HepG2 (cell line): ENCODE results near the gene S100A16. TPM values are rescaled to one million over a fixed set of nuclear protein-coding genes. Genes with fewer than 3 reads are reported as not detected.

ENCODE experiments used
- ATAC-seq: fragments of 200-7000 bp; cut with Tn5 transposase; 3 replicates; pipeline ENCODE4 v1.9.1; 2020; ENCODE audit warnings: mild to moderate bottlenecking, moderate library complexity
- BruUV-seq: library from RNA; stranded (reverse); fragments of 400-500 nt; replicated peaks from 2 replicates; lab custom pipeline; 2021; lab: Mats Ljungman, UMichigan
- CTCF ChIA-PET: fragments of 300-600 bp; formaldehyde crosslinking; extraction: SDS; loops from one replicate; lab custom pipeline; 2021; ENCODE audit warnings: low total read pairs, inconsistent platforms, low intra/inter-chr PET ratio; lab: Yijun Ruan, JAX
- POLR2A ChIA-PET: fragments of 350-600 bp; sonication (Branson Sonifier 250); formaldehyde crosslinking; loops from one replicate; lab custom pipeline; 2020; ENCODE audit warnings: antibody characterized with exemption, inconsistent platforms; lab: Yijun Ruan, JAX
- DNase-seq: peaks from one replicate; pipeline ENCODE4 v3.0.0-alpha.2; 2015; ENCODE audit warnings: low spot score
- FAIRE-seq: peaks from 3 replicates; lab custom pipeline; 2011; peaks lifted over from hg19 to GRCh38; lab: Jason Lieb, UNC
- H2AFZ ChIP-seq: one replicate; pipeline ENCODE4 v1.6.1; 2011; ENCODE audit warnings: low read length, inconsistent platforms
- H3K27ac ChIP-seq: fragments of 300-600 bp; 3 replicates; pipeline ENCODE4 v1.8.0; 2011; ENCODE audit warnings: mixed run types, mild to moderate bottlenecking, mixed read lengths, low read length, inconsistent platforms; ENCODE audit not compliant: insufficient read depth; ENCODE audit errors: extremely low read length
- H3K27me3 ChIP-seq, 2 experiments: fragments of 200-600 bp in 1 of 2; 2 replicates in 1 of 2; 3 replicates in 1 of 2; pipeline versions ENCODE4 v1.6.0 to v1.8.0; 2011; ENCODE audit warnings: low read length in 2 of 2, mild to moderate bottlenecking in 2 of 2, moderate library complexity in 2 of 2, inconsistent platforms in 1 of 2; ENCODE audit not compliant: insufficient read depth in 2 of 2, control insufficient read depth in 1 of 2
- H3K36me3 ChIP-seq, 2 experiments: fragments of 200-600 bp in 1 of 2; replicated peaks in 1 of 2; 2 replicates in 1 of 2; 3 replicates in 1 of 2; pipeline versions ENCODE4 v1.5.1 to v1.8.0; 2011; ENCODE audit warnings: low read length in 2 of 2, inconsistent platforms in 1 of 2; ENCODE audit not compliant: insufficient read depth in 2 of 2, control insufficient read depth in 1 of 2
- H3K4me1 ChIP-seq: 2 replicates; pipeline ENCODE4 v1.5.1; 2012; ENCODE audit warnings: low read length, inconsistent platforms; ENCODE audit not compliant: insufficient read depth
- H3K4me2 ChIP-seq: 2 replicates; pipeline ENCODE4 v1.6.0; 2011; ENCODE audit warnings: low read depth, low read length, inconsistent platforms
- H3K4me3 ChIP-seq, 3 experiments: fragments of 200-600 bp in 1 of 3; sonication (generic), shearing (Covaris generic) in 1 of 3; replicated peaks in 1 of 3; 2 replicates each; pipeline ENCODE4 v1.5.1; 2011 to 2016; ENCODE audit warnings: low read length in 3 of 3, inconsistent platforms in 2 of 3, low read depth in 2 of 3, mild to moderate bottlenecking in 2 of 3, control low read depth in 1 of 3, mixed read lengths in 1 of 3; ENCODE audit not compliant: insufficient read depth in 1 of 3
- H3K79me2 ChIP-seq: one replicate; pipeline ENCODE4 v1.6.1; 2011; ENCODE audit warnings: low read length, inconsistent platforms; ENCODE audit not compliant: insufficient read depth
- H3K9ac ChIP-seq: 2 replicates; pipeline ENCODE4 v1.6.0; 2011; ENCODE audit warnings: mild to moderate bottlenecking, low read depth, low read length, inconsistent platforms; ENCODE audit not compliant: insufficient read depth
- H3K9me3 ChIP-seq: 2 replicates; pipeline ENCODE4 v1.5.1; 2012; ENCODE audit warnings: mild to moderate bottlenecking, low read length
- H4K20me1 ChIP-seq: 2 replicates; pipeline ENCODE4 v1.6.0; 2011; ENCODE audit warnings: inconsistent platforms, mild to moderate bottlenecking, low read length, moderate library complexity; ENCODE audit not compliant: insufficient read depth
- BRCA1 ChIP-seq: sonication (generic); formaldehyde crosslinking; IDR thresholded peaks from 2 replicates; pipeline ENCODE4 v1.4.0; 2020; ENCODE audit warnings: missing genetic modification reagents
- GPN1 ChIP-seq: sonication (generic); formaldehyde crosslinking; IDR thresholded peaks from 2 replicates; pipeline ENCODE4 v1.5.1; 2020; ENCODE audit warnings: missing genetic modification reagents, borderline replicate concordance
- TAF1 ChIP-seq: sonication (generic); formaldehyde crosslinking; IDR thresholded peaks from 2 replicates; pipeline ENCODE4 v1.4.0; 2020; ENCODE audit warnings: missing genetic modification reagents
- ZBTB8A ChIP-seq: sonication (generic); formaldehyde crosslinking; IDR thresholded peaks from 2 replicates; pipeline ENCODE4 v1.4.0; 2020; ENCODE audit warnings: mild to moderate bottlenecking, low read depth, missing genetic modification reagents, borderline replicate concordance
- ZNF597 ChIP-seq: sonication (generic); formaldehyde crosslinking; IDR thresholded peaks from 2 replicates; pipeline ENCODE4 v1.5.0; 2020; ENCODE audit warnings: missing genetic modification reagents
- WGBS: methylation state at CpG from one replicate; pipeline ENCODE4 v1.1.6; 2017; ENCODE audit warnings: low lambda C conversion rate; 5-methylcytosine and 5-hydroxymethylcytosine counted together
- in situ Hi-C: cut with HindIII; loops from 2 replicates; pipeline ENCODE4 v1.10.0; 2017; ENCODE audit warnings: low pct_unique_long_range_greater_than_20kb; ENCODE audit not compliant: extremely low pct_ligation_motif_present
- intact Hi-C: fragments of 100-400 bp; cut with micrococcal nuclease; formaldehyde crosslinking; loops from one replicate; pipeline ENCODE4 v1.10.0; 2022; ENCODE audit not compliant: unreplicated experiment
- polyA plus RNA-seq, 8 experiments: library from polyadenylated mRNA; depleted of rRNA in 3 of 8; stranded (reverse) in 7 of 8; unstranded in 1 of 8; fragments of >200 nt; fragmentation: Illumina TruSeq in 4 of 8; extraction: Trizol in 4 of 8; gene quantifications; 2 replicates each; pipeline versions ENCODE4 v1.2.1 to v1.2.3, GENCODE V29; 2011 to 2016; ENCODE audit warnings: low read depth in 4 of 8, missing spikeins in 1 of 8, mixed read lengths in 1 of 8; ENCODE audit not compliant: insufficient read depth in 1 of 8
- total RNA-seq, 5 experiments: library from RNA; depleted of rRNA; stranded (reverse); fragments of >200 nt; fragmentation: Illumina TruSeq; extraction: Trizol; gene quantifications; 2 replicates each; pipeline ENCODE4 v1.2.3, GENCODE V29; 2016; ENCODE audit warnings: low read depth in 1 of 5
- TF ChIP-seq, protein P1 (sequence below): sonication (generic); formaldehyde crosslinking; IDR thresholded peaks from 2 replicates; pipeline ENCODE4 v1.4.0; 2020; ENCODE audit warnings: missing genetic modification reagents
- TF ChIP-seq, protein P2 (sequence below): fragments of 450-650 bp; IDR thresholded peaks from 2 replicates; pipeline ENCODE4 v1.6.1; 2017
- TF ChIP-seq, protein P3 (sequence below): IDR thresholded peaks from 2 replicates; pipeline ENCODE4 v1.4.0; 2020; ENCODE audit warnings: mild to moderate bottlenecking, missing genetic modification reagents

The S100A16 gene
- total and polyA plus RNA-seq, 2 of the 13 experiments (the other 11 are each of a cell fraction or from before 2014, with no cell fraction given) = 46.0 to 195 TPM

DNA sequence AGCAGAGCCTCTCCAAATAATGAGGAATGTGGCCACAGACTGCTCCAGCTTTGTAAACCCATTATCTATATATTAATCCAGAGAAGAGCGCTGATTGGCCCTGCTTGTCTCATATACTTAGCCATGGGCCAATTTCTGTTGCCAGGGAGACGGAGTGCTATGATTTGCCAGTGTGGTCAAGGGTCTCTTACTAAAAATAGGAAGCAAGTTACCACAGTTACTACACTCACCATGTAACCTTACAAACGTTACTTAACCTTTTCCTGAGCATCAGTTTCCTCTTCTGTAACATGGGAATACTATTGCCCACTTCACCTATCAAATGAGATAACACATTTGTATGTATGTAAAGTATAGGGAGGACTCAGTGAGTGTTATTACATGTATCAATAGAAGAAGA, 39.6 kb downstream of the S100A16 start:
- Histone ChIP-seq H3K4me3 (no peak overlapping the region), H3K27me3 (no peaks in the 10 kb centered on the region; a peak in 1 of 5 replicates), H3K27ac (no peak overlapping the region), H3K9me3 (no peaks in the 10 kb centered on the region), H3K36me3 (no peaks in the 10 kb centered on the region), H3K9ac (no peak overlapping the region), H3K79me2 (no peaks in the 10 kb centered on the region), H2AFZ (no peak overlapping the region), H3K4me1 (peaks cover 33% of the 10 kb centered on the region), H3K4me2 (no peak overlapping the region), H4K20me1 (no peaks in the 10 kb centered on the region)
- no TSS peak for BruUV-seq
- TF ChIP-seq ZBTB8A = no peak
- TF ChIP-seq GPN1 (CRISPR knock-in tag) = no peak
- TF ChIP-seq, protein P1, sequence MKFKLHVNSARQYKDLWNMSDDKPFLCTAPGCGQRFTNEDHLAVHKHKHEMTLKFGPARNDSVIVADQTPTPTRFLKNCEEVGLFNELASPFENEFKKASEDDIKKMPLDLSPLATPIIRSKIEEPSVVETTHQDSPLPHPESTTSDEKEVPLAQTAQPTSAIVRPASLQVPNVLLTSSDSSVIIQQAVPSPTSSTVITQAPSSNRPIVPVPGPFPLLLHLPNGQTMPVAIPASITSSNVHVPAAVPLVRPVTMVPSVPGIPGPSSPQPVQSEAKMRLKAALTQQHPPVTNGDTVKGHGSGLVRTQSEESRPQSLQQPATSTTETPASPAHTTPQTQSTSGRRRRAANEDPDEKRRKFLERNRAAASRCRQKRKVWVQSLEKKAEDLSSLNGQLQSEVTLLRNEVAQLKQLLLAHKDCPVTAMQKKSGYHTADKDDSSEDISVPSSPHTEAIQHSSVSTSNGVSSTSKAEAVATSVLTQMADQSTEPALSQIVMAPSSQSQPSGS (CRISPR knock-in tag) = no peak
- TF ChIP-seq, protein P2, sequence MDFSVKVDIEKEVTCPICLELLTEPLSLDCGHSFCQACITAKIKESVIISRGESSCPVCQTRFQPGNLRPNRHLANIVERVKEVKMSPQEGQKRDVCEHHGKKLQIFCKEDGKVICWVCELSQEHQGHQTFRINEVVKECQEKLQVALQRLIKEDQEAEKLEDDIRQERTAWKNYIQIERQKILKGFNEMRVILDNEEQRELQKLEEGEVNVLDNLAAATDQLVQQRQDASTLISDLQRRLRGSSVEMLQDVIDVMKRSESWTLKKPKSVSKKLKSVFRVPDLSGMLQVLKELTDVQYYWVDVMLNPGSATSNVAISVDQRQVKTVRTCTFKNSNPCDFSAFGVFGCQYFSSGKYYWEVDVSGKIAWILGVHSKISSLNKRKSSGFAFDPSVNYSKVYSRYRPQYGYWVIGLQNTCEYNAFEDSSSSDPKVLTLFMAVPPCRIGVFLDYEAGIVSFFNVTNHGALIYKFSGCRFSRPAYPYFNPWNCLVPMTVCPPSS = no peak
- TF ChIP-seq, protein P3, sequence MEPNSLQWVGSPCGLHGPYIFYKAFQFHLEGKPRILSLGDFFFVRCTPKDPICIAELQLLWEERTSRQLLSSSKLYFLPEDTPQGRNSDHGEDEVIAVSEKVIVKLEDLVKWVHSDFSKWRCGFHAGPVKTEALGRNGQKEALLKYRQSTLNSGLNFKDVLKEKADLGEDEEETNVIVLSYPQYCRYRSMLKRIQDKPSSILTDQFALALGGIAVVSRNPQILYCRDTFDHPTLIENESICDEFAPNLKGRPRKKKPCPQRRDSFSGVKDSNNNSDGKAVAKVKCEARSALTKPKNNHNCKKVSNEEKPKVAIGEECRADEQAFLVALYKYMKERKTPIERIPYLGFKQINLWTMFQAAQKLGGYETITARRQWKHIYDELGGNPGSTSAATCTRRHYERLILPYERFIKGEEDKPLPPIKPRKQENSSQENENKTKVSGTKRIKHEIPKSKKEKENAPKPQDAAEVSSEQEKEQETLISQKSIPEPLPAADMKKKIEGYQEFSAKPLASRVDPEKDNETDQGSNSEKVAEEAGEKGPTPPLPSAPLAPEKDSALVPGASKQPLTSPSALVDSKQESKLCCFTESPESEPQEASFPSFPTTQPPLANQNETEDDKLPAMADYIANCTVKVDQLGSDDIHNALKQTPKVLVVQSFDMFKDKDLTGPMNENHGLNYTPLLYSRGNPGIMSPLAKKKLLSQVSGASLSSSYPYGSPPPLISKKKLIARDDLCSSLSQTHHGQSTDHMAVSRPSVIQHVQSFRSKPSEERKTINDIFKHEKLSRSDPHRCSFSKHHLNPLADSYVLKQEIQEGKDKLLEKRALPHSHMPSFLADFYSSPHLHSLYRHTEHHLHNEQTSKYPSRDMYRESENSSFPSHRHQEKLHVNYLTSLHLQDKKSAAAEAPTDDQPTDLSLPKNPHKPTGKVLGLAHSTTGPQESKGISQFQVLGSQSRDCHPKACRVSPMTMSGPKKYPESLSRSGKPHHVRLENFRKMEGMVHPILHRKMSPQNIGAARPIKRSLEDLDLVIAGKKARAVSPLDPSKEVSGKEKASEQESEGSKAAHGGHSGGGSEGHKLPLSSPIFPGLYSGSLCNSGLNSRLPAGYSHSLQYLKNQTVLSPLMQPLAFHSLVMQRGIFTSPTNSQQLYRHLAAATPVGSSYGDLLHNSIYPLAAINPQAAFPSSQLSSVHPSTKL (CRISPR knock-in tag) = no peak
- TF ChIP-seq TAF1 = no peak
- TF ChIP-seq BRCA1 (CRISPR knock-in tag) = no peak
- TF ChIP-seq ZNF597 (CRISPR knock-in tag) = no peak
- ChIA-PET CTCF (interaction anchor here (1.5 to 2.8 kb wide), 2 partner anchors 54 to 176 kb away, joined by 7 to 18 read pairs; partner anchors contain the start of genes S100A1 and S100A13), POLR2A (interaction anchor here (1.2 to 1.7 kb wide), 4 partner anchors 38 to 70 kb away, joined by 3 to 17 read pairs (median 4); partner anchors contain the start of genes S100A1, S100A13 and S100A6)
- in situ Hi-C loops = loop anchor here (5.0 kb wide), 1 partner anchor 54 kb away; the partner anchor contains the start of genes S100A1 and S100A13
- FAIRE-seq = no peak
- DNase-seq = no peak
- intact Hi-C loops = no loop called here
- whole genome bisulfite sequencing = 37% methylated on average over 3 of the region's 3 CpGs
- ATAC-seq = no peak
